Stimulated activated CD8-positive, alpha-beta memory T cell treated with anti-CD3 and anti-CD28 coated beads, Interleukin-2, amount 100 ng/mL, for 48 hours (primary cell): Measurements from ENCODE around the gene RP9.

ENCODE experiments used
- DNase-seq, 2 donors: peaks; one replicate each; pipeline ENCODE4 v3.0.0-alpha.2; 2020; ENCODE audit warnings: low read depth in 2 of 2

Gene RP9

GRCh38 chr7:33109005-33109757 lies at the start of gene RP9:
Gene RP9 (minus strand): TSS chr7:33109404. CDS start chr7:33109372, 32 bp downstream.
- DNase-seq, result peak; percentile 66 to 72

GRCh38 chr7:33157781-33158180 lies 48.6 kb upstream of the RP9 start:
- DNase-seq, result no peak

GRCh38 chr7:33157311-33157710 lies 48.1 kb upstream of the RP9 start:
- no peak for DNase-seq

GRCh38 chr7:33156441-33156840 lies 47.2 kb upstream of the RP9 start:
- no peak for DNase-seq

- DNase-seq, result no peak
These were observed 46.6 kb upstream of the RP9 start for GRCh38 chr7:33155811-33156210.

- no peak for DNase-seq
These were observed 42.9 kb upstream of the RP9 start for GRCh38 chr7:33152087-33152486.

- no peak for DNase-seq
These were observed 36.0 kb upstream of the RP9 start for GRCh38 chr7:33145156-33145555.

- DNase-seq, result no peak
These were observed 35.0 kb upstream of the RP9 start for GRCh38 chr7:33143996-33144718.

- no peak for DNase-seq
These were observed 33.4 kb upstream of the RP9 start for GRCh38 chr7:33142585-33142984.

- DNase-seq, result no peak
These were observed 27.9 kb upstream of the RP9 start for GRCh38 chr7:33137103-33137502.

GRCh38 chr7:33130184-33130583 lies 21.0 kb upstream of the RP9 start:
- no peak for DNase-seq

GRCh38 chr7:33129806-33130153 lies 20.6 kb upstream of the RP9 start:
- DNase-seq, result no peak

- peak; percentile 86 for DNase-seq
These were observed 20.0 kb upstream of the RP9 start, which contains the start of gene BBS9 for GRCh38 chr7:33128990-33129805. Gene BBS9 (plus strand): TSS chr7:33129564. CDS start chr7:33146253, 16,689 bp downstream.

- DNase-seq, result no peak
These were observed 19.4 kb upstream of the RP9 start for GRCh38 chr7:33128631-33128989.

- DNase-seq, result no peak
These were observed 17.9 kb upstream of the RP9 start for GRCh38 chr7:33127085-33127484.

- no peak for DNase-seq
These were observed 9.2 kb upstream of the RP9 start for GRCh38 chr7:33118383-33118782.

GRCh38 chr7:33114976-33115375 lies 5.8 kb upstream of the RP9 start:
- DNase-seq, result no peak

GRCh38 chr7:33111614-33112013 lies 2.4 kb upstream of the RP9 start:
- DNase-seq, result no peak

- DNase-seq, result no peak
These were observed 594 bp upstream of the RP9 start for GRCh38 chr7:33109758-33110238.

- DNase-seq, result no peak
These were observed 625 bp downstream of the RP9 start for GRCh38 chr7:33108554-33109004.

GRCh38 chr7:33107136-33108066 lies 1.8 kb downstream of the RP9 start:
- no peak for DNase-seq
